Chondrocyte (in vitro differentiated cells): ENCODE measurements around the gene NCF4. TPM values are rescaled to one million over a fixed set of nuclear protein-coding genes. Genes with fewer than 3 reads are reported as not detected.

Source experiments
- DNase-seq: peaks from one replicate; pipeline ENCODE4 v3.0.0; 2021; ENCODE audit warnings: mixed read lengths, low spot score
- H3K27ac Mint-ChIP-seq: one replicate; pipeline ENCODE4 v1.8.0; 2021; ENCODE audit warnings: mild to moderate bottlenecking, moderate library complexity, mixed read lengths; ENCODE audit not compliant: unreplicated experiment
- H3K27me3 Mint-ChIP-seq: 2 replicates; pipeline ENCODE4 v1.8.0; 2021; ENCODE audit warnings: low read depth, mixed read lengths
- H3K36me3 Mint-ChIP-seq: 2 replicates; pipeline ENCODE4 v1.8.0; 2021; ENCODE audit warnings: low read depth, mixed read lengths
- H3K4me1 Mint-ChIP-seq: 2 replicates; pipeline ENCODE4 v1.8.0; 2021; ENCODE audit warnings: low read depth, mild to moderate bottlenecking, mixed read lengths
- H3K4me3 Mint-ChIP-seq: one replicate; pipeline ENCODE4 v1.8.0; 2021; ENCODE audit warnings: mild to moderate bottlenecking, moderate library complexity, mixed read lengths; ENCODE audit not compliant: unreplicated experiment
- H3K9me3 Mint-ChIP-seq: 2 replicates; pipeline ENCODE4 v1.8.0; 2021; ENCODE audit warnings: low read depth, mixed read lengths
- CTCF ChIP-seq: fragments of 200-600 bp; sonication (generic); IDR thresholded peaks from 2 replicates; pipeline ENCODE4 v1.5.0; 2021; ENCODE audit warnings: antibody characterized with exemption, mild to moderate bottlenecking, moderate library complexity
- total RNA-seq: library from RNA; stranded (reverse); gene quantifications from 3 replicates; pipeline ENCODE4 v1.2.1, GENCODE V29; 2021

NCF4 gene
- total RNA-seq, 1 donor from 2014 or later = not detected

DNA sequence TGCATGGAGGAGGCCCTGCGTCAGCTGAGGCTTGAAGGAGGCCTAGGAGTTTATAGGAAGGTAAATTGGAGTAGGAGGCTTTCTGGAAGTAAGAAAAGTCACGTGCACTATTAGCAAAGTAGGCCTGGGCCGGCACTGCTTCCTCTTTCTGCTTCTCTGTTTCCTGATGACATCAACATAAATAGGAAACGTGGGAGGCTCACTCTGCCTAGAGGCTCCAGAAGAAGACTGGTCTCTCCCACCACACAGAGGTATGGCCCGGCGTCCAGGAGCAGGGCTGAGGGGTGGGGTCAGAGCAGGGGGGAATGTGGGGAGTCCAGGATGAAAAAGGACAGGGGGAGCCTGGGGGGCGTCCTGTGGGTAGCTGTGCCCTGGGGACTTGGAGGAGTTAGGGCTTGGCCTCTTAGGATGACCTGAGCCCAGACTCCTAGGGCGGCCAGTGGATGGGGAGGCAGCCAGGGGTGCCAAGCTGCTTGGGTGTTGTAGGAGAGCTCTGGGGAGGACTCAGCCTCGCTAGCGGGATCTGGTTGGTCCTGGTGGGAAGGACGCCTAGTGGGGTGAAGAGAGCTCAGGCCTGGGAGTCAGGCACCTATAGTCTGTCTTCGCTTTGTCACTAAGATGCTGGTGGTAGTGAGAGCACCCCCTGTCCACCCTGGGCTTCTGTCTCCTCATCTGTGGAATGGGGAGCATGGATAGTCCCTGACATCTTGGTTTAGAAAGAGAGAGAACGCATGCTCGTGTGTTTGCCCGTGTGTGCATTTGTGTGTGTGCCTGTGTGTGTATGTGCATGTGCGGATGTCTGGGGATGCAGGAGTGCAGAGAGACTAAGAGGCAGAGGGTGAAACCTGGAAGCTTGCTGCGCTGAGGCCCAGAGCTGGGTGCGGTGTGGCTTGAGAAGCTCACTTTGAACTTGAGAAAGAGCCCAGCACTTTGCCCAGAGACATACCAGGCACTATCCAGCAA, 52.9 kb downstream of the NCF4 start, which contains the start of gene CSF2RB:
Gene CSF2RB (plus strand): TSS at position 202 of the 963 bp plus-strand sequence. CDS start 8,580 bp downstream, outside the sequence.
- H3K27me3 Mint-ChIP-seq = peaks cover 11% of the 10 kb centered on the region
- DNase-seq = no peak
- no peaks in the 10 kb centered on the region for H3K36me3 Mint-ChIP-seq
- no peaks in the 10 kb centered on the region for H3K9me3 Mint-ChIP-seq
- peak within 1 kb of the TSS; percentile 70 for H3K27ac Mint-ChIP-seq
- H3K4me1 Mint-ChIP-seq = peaks cover 27% of the 10 kb centered on the region
- TF ChIP-seq CTCF = no peak
- H3K4me3 Mint-ChIP-seq = peak within 1 kb of the TSS; percentile 10

DNA sequence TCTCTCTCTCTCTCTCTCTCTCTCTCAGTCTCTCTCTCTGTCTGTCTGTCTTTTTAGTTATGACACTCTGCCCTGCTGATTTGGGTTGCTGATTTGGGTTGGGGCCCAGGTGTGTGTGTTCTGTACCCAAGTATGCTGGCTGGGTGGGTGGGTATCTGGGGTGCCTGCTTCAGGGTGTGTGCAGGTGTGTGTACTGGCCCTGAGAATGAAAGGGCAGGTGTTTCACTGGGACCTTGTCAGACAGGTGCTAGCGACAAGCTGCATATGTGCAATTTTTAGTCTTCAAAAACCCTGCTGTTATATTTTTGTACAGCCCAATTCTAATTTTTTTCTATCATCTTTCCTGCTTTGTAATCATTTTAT, 53.6 kb downstream of the NCF4 start:
- DNase-seq = no peak
- H3K36me3 Mint-ChIP-seq = no peaks in the 10 kb centered on the region
- H3K27ac Mint-ChIP-seq = no peak overlapping the region
- peaks cover 27% of the 10 kb centered on the region for H3K4me1 Mint-ChIP-seq
- no peak for TF ChIP-seq CTCF
- no peak overlapping the region for H3K4me3 Mint-ChIP-seq
- H3K27me3 Mint-ChIP-seq = peaks cover 11% of the 10 kb centered on the region
- H3K9me3 Mint-ChIP-seq = no peaks in the 10 kb centered on the region

DNA sequence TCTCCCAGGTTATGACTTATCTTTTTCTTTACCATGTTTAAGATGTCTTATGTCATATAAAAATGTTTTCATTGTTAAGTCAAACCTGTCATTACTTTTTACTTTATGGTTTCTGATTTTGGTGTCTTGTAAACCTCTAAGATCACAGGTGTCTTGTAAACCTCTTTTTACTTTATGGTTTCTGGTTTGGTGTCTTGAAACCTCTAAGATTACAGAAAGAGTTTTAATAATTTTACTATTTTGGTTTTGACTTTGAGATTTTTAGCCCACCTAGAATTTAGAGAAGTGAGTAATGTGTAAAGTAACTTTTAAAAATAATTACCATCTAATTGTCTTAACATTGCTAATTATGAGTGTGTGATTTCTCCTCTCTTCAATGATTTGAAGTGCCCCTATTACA, 55.2 kb downstream of the NCF4 start:
- H3K4me1 Mint-ChIP-seq = peaks cover 27% of the 10 kb centered on the region
- H3K9me3 Mint-ChIP-seq = no peaks in the 10 kb centered on the region
- TF ChIP-seq CTCF = no peak

DNA sequence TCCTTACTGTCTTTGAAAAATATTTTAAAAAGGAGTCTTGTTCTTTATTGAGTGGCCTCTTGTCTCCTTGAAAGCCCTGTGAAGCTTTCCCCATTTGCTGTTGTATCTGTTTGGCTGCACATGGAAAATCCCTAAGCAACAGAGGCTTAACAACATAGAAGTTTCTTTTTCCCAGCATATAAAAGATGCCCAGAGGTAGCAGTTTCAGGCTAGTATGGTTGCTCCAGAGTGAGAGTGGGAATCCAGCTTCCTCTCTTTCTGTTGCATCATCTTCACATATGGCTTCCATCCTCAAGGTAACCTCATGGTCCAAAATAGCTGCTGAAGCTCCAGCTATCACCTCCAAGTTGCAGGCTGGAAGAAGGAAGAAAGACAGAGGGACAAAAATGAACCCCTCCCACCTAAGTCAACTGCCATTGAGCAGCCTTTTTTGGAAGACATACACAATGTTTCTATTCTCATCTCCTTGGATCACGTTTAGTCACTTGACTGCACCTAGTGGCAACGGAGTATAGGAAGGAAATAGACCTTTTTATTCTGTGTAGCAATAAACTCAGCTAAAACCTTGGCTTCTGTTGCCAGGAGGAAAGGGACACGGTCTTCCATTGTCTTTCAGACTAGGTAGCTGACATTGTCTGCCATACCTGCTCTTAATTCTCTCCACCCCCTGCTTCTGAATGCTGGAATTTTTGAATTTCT, 57.9 kb downstream of the NCF4 start:
- Mint-ChIP-seq H3K27me3 (peaks cover 10% of the 10 kb centered on the region), H3K27ac (no peak overlapping the region), H3K36me3 (no peaks in the 10 kb centered on the region), H3K9me3 (no peaks in the 10 kb centered on the region), H3K4me3 (no peak overlapping the region), H3K4me1 (peaks cover 11% of the 10 kb centered on the region)
- DNase-seq = no peak
- TF ChIP-seq CTCF = peak; percentile 12

More for the DNA sequence above, 55.2 kb downstream of the NCF4 start:
- Mint-ChIP-seq H3K27ac (no peak overlapping the region), H3K36me3 (no peaks in the 10 kb centered on the region), H3K27me3 (peaks cover 10% of the 10 kb centered on the region), H3K4me3 (no peak overlapping the region)
- DNase-seq = no peak

- Mint-ChIP-seq H3K4me1 (peaks cover 7% of the 10 kb centered on the region), H3K27ac (no peak overlapping the region), H3K36me3 (peaks cover 3% of the 10 kb centered on the region), H3K27me3 (peaks cover 16% of the 10 kb centered on the region), H3K4me3 (no peak overlapping the region), H3K9me3 (no peaks in the 10 kb centered on the region)
- TF ChIP-seq CTCF = no peak
- no peak for DNase-seq
Observed at GRCh38 chr22:36921309-36922104, 60.7 kb downstream of the NCF4 start.
